GF-D8 (cell line): Measurements from ENCODE around the gene CNTNAP2.
"Not testable (repeated sequence)": the region's sequence is repeated elsewhere in the genome, so short reads cannot be mapped to it uniquely, and the experiment has no call there.

ENCODE experiments used
- DNase-seq: peaks from one replicate; lab custom pipeline; 2025; lab: John Stamatoyannopoulos, UW

CNTNAP2 gene

GRCh38 chr7:147650991-147651390 is 1534.4 kb downstream of the CNTNAP2 start:
- DNase-seq: no peak

GRCh38 chr7:147651601-147652000 is 1535.0 kb downstream of the CNTNAP2 start:
- DNase-seq: no peak

- no peak for DNase-seq
Observed at GRCh38 chr7:147653456-147653855, 1536.9 kb downstream of the CNTNAP2 start.

GRCh38 chr7:147658392-147658967 is 1541.9 kb downstream of the CNTNAP2 start:
- no peak for DNase-seq

- no peak for DNase-seq
Observed at GRCh38 chr7:147659036-147659995, 1542.7 kb downstream of the CNTNAP2 start.

- no peak for DNase-seq
Observed at GRCh38 chr7:147664541-147664940, 1547.9 kb downstream of the CNTNAP2 start.

- no peak for DNase-seq
Observed at GRCh38 chr7:147670759-147671158, 1554.2 kb downstream of the CNTNAP2 start.

GRCh38 chr7:147674705-147675104 is 1558.1 kb downstream of the CNTNAP2 start:
- DNase-seq: no peak

GRCh38 chr7:147678943-147679342 is 1562.3 kb downstream of the CNTNAP2 start:
- no peak for DNase-seq

- no peak for DNase-seq
Observed at GRCh38 chr7:147681530-147681929, 1564.9 kb downstream of the CNTNAP2 start.

GRCh38 chr7:147700702-147701101 is 1584.1 kb downstream of the CNTNAP2 start:
- DNase-seq: no peak

GRCh38 chr7:147707926-147708325 is 1591.3 kb downstream of the CNTNAP2 start:
- DNase-seq: no peak

GRCh38 chr7:147708871-147709270 is 1592.3 kb downstream of the CNTNAP2 start:
- no peak for DNase-seq

- DNase-seq: no peak
Observed at GRCh38 chr7:147711447-147711846, 1594.8 kb downstream of the CNTNAP2 start.

- no peak for DNase-seq
Observed at GRCh38 chr7:147721962-147722830, 1605.6 kb downstream of the CNTNAP2 start.

GRCh38 chr7:147723536-147723935 is 1606.9 kb downstream of the CNTNAP2 start:
- DNase-seq: no peak

GRCh38 chr7:147731311-147731710 is 1614.7 kb downstream of the CNTNAP2 start:
- DNase-seq: no peak

- not testable (repeated sequence) for DNase-seq
Observed at GRCh38 chr7:147737559-147738214, 1621.1 kb downstream of the CNTNAP2 start.

GRCh38 chr7:147742301-147742700 is 1625.7 kb downstream of the CNTNAP2 start:
- DNase-seq: no peak

GRCh38 chr7:147756300-147756699 is 1639.7 kb downstream of the CNTNAP2 start:
- no peak for DNase-seq

- DNase-seq: no peak
Observed at GRCh38 chr7:147759327-147759943, 1642.8 kb downstream of the CNTNAP2 start.
